Right kidney (tissue), 1 donor: ENCODE data around the gene SH3YL1.
"Not testable (repeated sequence)": the region's sequence is repeated elsewhere in the genome, so short reads cannot be mapped to it uniquely, and the experiment has no call there.

Source experiments
- DNase-seq: peaks from one replicate; pipeline ENCODE4 v3.0.0-alpha.2; 2016

SH3YL1 gene

DNA sequence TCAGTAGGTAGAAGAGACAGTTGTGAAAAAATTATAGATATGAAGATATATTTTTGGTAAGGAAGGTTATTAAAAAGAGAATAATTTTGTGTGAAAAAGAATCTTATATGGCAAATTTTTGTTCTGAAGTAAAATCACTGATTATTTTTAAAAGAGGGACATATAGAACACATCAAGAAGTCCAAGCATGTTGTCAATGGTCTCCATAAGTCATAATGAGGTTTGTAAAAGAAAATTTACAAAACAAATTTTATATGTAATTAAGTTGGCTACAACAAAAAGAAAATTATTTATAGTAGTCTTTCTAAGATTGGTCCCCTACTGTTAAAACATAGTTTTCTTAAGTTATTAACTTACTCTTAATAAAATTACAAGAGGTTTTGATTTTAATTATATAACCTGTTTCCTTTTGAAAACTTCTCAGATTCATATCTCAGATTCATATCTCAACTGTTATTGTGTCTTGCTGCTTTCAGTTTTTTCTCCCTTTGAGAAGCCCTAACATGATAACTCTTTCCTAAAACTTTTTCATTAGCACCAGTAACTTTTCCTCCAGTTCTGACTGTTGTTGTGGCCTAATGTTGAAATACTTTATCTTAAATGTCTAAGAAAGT lies 81.2 kb downstream of the SH3YL1 start:
- DNase-seq = no peak

DNA sequence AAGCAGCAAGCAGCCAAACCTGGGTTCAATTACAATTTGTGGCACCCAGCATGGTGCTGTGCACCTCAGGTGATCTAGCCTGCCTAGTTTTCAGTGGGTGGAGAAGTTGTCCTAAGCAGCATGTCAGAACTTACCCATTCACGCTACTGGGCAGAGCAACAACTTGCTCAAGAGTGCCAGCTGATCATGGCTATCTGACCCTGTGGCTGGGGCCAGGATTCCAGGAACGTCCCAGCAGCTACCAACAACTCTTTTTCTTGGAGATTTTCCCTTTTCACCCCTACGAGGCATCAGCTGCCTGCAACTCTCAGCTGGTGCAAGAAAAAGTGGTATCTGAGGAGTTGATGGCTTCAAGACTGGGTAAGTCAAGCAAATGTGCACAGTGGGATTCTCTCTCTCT lies 83.5 kb downstream of the SH3YL1 start:
- DNase-seq = no peak

DNA sequence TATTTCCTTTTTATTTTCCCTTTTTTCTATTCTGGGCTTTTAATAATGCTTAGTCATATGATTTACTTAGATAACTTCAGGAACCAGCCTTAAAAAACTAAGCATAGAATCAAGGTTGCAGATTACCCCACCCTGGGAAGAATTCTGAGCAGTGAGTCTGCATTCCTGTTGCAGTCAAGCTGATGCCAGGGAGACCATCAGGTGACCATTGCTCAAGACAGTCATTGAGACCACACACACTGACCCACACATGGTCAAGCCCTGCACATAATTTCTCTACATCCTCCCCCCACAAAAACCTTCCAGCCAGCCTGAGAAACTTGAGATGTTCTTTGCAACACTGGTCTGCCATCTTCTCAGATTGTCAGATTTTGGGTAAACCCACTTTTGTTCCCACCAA lies 83.9 kb downstream of the SH3YL1 start:
- no peak for DNase-seq

DNA sequence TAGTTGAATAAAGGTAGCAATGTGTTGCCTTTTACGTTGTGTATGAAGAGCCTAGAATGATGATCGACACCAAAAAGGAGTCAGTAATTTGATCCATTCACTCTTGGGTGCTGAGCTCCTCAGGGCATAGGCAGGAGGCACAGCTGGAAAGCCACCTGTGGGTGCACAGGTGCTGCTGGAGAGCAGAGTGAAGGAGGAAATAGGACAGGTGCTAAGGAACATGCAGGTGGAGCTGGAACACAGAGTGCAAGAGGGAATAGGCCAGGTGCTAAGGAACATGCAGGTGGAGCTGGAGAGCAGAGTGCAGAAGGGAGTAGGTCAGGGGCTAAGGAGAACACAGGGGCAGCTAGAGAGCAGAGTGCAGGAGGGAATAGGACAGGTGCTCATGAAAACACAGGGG lies 86.1 kb downstream of the SH3YL1 start:
- no peak for DNase-seq

DNA sequence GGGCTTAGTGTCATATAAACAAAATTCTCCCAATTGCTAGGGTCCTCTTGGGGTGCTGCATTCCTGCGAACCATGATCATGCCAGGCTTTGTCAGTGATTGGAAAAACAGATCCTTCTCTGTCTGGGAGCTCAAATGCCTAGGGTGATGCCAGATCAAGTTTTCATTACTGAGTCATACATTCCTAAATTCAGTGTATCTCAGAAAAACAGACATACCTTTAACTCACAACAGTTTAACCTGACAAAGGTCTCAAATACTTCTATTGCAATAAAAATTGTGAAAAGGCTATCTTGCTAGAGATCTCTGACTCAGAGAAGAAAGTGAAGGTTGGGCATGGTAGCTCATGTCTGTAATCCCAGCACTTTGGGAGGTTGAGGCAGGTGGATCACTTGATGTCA lies 86.9 kb downstream of the SH3YL1 start:
- DNase-seq = no peak

DNA sequence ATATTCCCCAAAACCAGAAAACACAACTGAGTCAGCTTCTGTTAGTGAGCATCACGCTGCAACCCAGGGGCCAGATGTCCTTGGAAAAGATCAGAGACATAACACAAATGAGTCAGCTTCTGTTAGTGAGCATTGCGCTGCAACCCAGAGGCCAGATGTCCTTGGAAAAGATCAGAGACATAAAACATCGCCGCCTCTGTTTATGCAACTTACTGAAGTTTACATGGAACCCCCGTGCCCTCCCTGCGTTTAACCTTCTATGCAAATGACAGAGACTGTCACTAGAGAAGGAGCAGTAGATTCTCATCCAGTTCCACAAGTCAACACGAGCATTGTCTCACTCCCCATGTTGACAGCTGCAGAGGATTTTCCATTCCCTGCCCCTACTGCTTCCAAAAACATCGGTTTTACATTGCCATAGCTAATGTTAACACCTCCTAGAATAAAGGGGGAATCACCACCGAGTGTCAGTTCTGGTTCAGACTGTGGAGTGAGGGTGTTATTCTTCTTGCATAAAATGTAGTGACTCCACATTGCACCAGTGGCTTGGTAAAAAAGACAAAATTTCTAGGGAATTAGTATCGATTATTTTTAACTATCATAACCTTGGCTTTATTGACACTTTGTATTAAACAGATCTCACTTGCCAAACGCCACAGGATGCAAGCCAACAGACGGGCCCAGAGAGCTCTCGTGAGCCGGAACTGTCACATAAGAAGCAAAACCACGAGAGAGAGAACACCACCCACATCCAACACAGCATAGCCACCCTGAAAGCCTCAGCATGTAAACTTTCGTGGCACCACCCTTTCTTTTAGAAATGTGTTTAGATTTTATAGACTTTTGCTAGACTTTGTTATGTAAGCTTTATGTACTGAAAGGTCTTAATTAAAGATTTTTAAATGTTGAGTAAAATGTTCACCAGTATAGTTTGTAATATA lies 87.7 kb downstream of the SH3YL1 start:
- DNase-seq = no peak

DNA sequence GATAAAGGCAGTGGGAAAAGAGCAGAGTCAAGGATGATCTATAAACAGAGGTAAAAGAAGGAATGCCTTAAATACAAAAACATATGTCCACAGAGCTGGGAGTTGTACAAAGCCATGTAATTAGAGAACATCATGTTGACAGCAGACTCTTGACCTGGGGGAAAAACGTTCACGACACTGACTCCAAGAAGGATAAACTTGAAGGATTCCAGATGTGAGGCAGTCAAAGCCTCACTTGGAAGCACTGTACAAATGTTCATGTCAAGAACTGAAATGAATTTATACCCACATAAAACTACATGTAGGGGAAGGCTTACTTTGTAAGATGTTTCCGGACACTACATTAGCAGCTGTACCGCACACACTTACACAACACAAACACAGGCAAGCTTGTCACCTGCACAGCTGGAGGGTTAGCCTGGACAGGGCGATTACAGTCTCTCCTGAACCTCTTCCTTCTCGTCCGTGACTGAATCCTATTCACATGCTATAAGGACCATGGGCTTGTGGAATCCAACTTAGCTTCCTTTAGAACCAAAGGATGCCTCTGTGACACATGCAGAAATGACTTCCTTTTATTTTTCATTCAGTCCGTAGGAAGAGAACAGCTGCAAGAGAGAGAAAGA lies 88.6 kb downstream of the SH3YL1 start:
- DNase-seq = peak; percentile 43

DNA sequence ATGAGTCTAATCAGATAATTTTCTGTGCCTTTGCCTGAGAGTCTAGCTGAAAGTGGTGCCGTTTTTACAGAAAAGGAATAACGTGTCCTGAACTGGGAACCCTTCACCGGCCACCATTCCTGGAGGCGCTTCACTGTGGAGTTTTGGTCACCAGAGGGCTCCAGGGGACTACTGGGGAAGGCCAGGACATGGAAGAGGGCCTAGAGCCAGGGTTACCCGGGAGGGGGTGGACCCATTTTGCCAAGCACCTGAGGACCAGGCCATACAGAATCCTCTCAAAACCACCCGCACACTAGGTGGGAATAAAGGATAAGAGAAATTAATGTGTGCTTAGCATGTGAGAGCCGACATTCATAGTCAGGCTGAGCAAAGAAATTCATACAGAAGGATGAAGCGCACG lies 91.7 kb downstream of the SH3YL1 start:
- DNase-seq = not testable (repeated sequence)

DNA sequence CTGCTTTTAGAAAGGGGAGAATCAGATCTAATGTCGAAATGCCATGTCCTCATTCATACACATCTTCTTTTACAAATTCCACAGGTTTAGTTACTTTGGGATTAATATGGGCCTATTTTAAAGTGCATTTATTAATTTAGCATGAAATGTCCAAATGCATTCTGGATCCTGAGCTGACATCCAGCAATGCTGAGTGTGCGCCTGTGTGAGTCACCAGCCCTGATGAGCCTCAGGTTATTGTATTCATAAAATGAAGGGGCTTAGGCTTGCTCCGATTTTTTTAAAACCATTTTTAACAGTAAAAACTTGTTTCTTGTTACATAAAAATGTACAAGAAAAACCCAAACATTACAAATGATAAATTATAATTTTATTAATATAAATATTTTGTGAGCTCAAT lies 94.1 kb downstream of the SH3YL1 start:
- no peak for DNase-seq
